ENCODE data around the gene SLC25A42. TPM values are rescaled to one million over a fixed set of nuclear protein-coding genes. Genes with fewer than 3 reads are reported as not detected.

Gene SLC25A42
- total RNA-seq, 1 experiment from 2014 or later = 3.5 TPM

DNA sequence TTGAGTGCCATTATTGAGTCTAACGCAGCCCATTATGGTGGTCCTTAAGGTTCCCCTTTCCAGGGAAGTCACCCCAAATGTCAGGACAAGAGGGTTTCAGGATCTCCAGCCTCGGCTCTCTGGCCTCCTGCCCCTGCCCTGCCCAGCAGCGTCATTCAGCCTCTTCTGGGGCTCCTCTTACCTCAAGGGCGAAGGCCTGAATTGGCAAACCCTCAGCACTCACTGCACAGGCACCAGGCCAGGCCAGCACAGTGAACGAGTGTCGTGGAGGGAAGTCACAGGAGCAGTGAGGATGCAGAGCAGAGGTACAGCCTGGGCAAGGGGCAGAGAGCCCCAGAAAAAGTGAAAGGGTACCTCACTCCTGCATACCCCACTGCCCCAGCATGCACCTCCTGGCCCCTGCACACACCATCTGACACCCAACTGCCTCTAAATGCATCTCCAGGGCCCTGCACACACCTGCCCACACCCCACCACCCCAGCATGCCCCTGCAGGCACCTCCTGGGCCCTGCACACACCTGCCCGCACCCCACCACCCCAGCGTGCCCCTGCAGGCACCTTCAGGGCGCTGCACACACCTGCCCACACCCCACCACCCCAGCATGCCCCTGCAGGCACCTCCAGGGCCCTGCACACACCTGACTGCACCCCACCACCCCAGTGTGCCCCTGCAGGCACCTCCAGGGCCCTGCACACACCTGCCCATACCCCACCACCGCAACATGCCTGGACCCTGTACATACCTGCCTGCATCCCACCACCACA, 19.8 kb downstream of the SLC25A42 start:
- CTCF ChIA-PET = no interaction called here
- no peak for DNase-seq (ENCODE audit: low spot score)
- no TSS peak for BruUV-seq (replicated peaks)
- no peaks in the 10 kb centered on the region for H3K9me3 ChIP-seq (ENCODE audit: low read depth, low read length, poor library complexity, severe bottlenecking)
- TF ChIP-seq, protein P1, sequence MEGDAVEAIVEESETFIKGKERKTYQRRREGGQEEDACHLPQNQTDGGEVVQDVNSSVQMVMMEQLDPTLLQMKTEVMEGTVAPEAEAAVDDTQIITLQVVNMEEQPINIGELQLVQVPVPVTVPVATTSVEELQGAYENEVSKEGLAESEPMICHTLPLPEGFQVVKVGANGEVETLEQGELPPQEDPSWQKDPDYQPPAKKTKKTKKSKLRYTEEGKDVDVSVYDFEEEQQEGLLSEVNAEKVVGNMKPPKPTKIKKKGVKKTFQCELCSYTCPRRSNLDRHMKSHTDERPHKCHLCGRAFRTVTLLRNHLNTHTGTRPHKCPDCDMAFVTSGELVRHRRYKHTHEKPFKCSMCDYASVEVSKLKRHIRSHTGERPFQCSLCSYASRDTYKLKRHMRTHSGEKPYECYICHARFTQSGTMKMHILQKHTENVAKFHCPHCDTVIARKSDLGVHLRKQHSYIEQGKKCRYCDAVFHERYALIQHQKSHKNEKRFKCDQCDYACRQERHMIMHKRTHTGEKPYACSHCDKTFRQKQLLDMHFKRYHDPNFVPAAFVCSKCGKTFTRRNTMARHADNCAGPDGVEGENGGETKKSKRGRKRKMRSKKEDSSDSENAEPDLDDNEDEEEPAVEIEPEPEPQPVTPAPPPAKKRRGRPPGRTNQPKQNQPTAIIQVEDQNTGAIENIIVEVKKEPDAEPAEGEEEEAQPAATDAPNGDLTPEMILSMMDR (conservative IDR thresholded peaks at IDR 0.05; ENCODE audit: low read depth, low read length) = no peak
- TF ChIP-seq EZH2 (IDR thresholded peaks at IDR 0.05; ENCODE audit: borderline replicate concordance, low read depth, low read length, poor library complexity, severe bottlenecking) = no peak
- H3K36me3 ChIP-seq (ENCODE audit: insufficient read depth, low read length, poor library complexity, severe bottlenecking) = no peaks in the 10 kb centered on the region
- H3K27ac ChIP-seq (ENCODE audit: low read depth, low read length, poor library complexity, severe bottlenecking) = no peak overlapping the region
- POLR2A ChIA-PET (ENCODE audit: low non-redundant PET) = no interaction called here
- H3K27me3 ChIP-seq (replicated peaks; ENCODE audit: insufficient read depth, low read depth, low read length, poor library complexity) = no peaks in the 10 kb centered on the region
- no peak overlapping the region for H3K4me3 ChIP-seq (ENCODE audit: low read depth, low read length, poor library complexity, severe bottlenecking)
- H3K4me1 ChIP-seq (ENCODE audit: insufficient read depth, low read length, poor library complexity, severe bottlenecking) = no peaks in the 10 kb centered on the region
- intact Hi-C loops (cut with micrococcal nuclease; ENCODE audit: unreplicated experiment) = no loop called here

DNA sequence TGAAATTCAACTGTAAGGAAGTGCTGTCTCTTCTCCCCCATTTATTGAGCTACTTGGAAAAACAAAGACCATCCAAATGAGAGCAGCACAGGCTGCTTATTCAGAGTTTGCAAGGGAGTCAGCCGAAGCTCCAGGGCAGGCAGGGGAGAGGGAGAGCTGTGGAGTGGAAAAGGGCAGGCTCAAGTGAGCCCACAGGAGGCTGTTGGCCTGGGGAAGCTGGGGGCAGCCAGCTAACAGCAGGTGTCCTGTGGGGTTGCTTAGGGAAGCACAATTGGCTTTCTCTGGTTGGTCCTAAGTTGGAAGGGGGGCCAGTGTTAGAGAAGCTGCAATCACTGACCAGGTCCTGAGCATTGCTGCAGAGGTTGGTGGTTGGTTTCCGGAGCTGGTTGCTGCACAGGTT, 23.9 kb downstream of the SLC25A42 start:
- no peak for DNase-seq (ENCODE audit: low spot score)
- H3K27me3 ChIP-seq (replicated peaks; ENCODE audit: insufficient read depth, low read depth, low read length, poor library complexity) = no peaks in the 10 kb centered on the region
- POLR2A ChIA-PET (ENCODE audit: low non-redundant PET) = no interaction called here
- H3K27ac ChIP-seq (ENCODE audit: low read depth, low read length, poor library complexity, severe bottlenecking) = no peak overlapping the region
- no peaks in the 10 kb centered on the region for H3K9me3 ChIP-seq (ENCODE audit: low read depth, low read length, poor library complexity, severe bottlenecking)
- TF ChIP-seq, protein P1 (conservative IDR thresholded peaks at IDR 0.05; ENCODE audit: low read depth, low read length) = no peak
- no peak for TF ChIP-seq EZH2 (IDR thresholded peaks at IDR 0.05; ENCODE audit: borderline replicate concordance, low read depth, low read length, poor library complexity, severe bottlenecking)
- H3K4me1 ChIP-seq (ENCODE audit: insufficient read depth, low read length, poor library complexity, severe bottlenecking) = no peaks in the 10 kb centered on the region
- CTCF ChIA-PET = no interaction called here
- no peak overlapping the region for H3K4me3 ChIP-seq (ENCODE audit: low read depth, low read length, poor library complexity, severe bottlenecking)
- H3K36me3 ChIP-seq (ENCODE audit: insufficient read depth, low read length, poor library complexity, severe bottlenecking) = no peaks in the 10 kb centered on the region
- BruUV-seq (replicated peaks) = no TSS peak
- intact Hi-C loops (cut with micrococcal nuclease; ENCODE audit: unreplicated experiment) = no loop called here

DNA sequence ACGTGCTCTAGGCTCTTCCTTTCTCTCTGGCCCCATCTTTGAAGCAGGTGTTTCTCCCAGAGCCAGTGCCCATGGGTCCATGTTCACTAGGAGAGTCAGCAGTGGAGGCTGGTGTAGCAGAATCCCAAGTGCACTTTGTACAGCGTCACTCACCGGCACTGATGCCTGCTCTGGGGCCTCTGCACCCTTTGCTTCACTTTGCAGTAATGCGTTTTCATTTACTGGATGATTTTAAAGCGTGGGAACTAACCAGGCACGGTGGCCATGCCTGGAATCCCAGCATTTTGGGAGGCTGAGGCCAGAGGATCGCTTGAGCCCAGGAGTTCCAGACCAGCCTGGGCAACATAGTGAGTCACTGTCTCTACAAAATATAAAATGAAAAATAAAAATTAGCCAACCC, 30.7 kb downstream of the SLC25A42 start:
- intact Hi-C loops (cut with micrococcal nuclease; ENCODE audit: unreplicated experiment) = no loop called here
- no peaks in the 10 kb centered on the region for H3K9me3 ChIP-seq (ENCODE audit: low read depth, low read length, poor library complexity, severe bottlenecking)
- TF ChIP-seq, protein P1 (conservative IDR thresholded peaks at IDR 0.05; ENCODE audit: low read depth, low read length) = no peak
- TF ChIP-seq EZH2 (IDR thresholded peaks at IDR 0.05; ENCODE audit: borderline replicate concordance, low read depth, low read length, poor library complexity, severe bottlenecking) = no peak
- POLR2A ChIA-PET (ENCODE audit: low non-redundant PET) = no interaction called here
- H3K27ac ChIP-seq (ENCODE audit: low read depth, low read length, poor library complexity, severe bottlenecking) = no peak overlapping the region
- no peaks in the 10 kb centered on the region for H3K4me1 ChIP-seq (ENCODE audit: insufficient read depth, low read length, poor library complexity, severe bottlenecking)
- no TSS peak for BruUV-seq (replicated peaks)
- no peaks in the 10 kb centered on the region for H3K27me3 ChIP-seq (replicated peaks; ENCODE audit: insufficient read depth, low read depth, low read length, poor library complexity)
- no peaks in the 10 kb centered on the region for H3K36me3 ChIP-seq (ENCODE audit: insufficient read depth, low read length, poor library complexity, severe bottlenecking)
- DNase-seq (ENCODE audit: low spot score) = no peak
- CTCF ChIA-PET = no interaction called here
- H3K4me3 ChIP-seq (ENCODE audit: low read depth, low read length, poor library complexity, severe bottlenecking) = no peak overlapping the region

Measured in A673 (cell line).